Transverse colon (tissue), 4 donors: Measurements from ENCODE around the gene AOX1. TPM values are rescaled to one million over a fixed set of nuclear protein-coding genes. Genes with fewer than 3 reads are reported as not detected.
"Not testable (repeated sequence)": the region's sequence is repeated elsewhere in the genome, so short reads cannot be mapped to it uniquely, and the experiment has no call there.

ENCODE experiments used
- DNase-seq: peaks from one replicate; pipeline ENCODE4 v3.0.0-alpha.2; 2019
- H3K27ac ChIP-seq, 4 donors: fragments of 200-600 bp; sonication (generic); 2 replicates each; pipeline ENCODE4 v1.5.1; 2016 to 2018; ENCODE audit warnings: inconsistent platforms in 4 of 4
- H3K27me3 ChIP-seq: fragments of 200-600 bp; sonication (generic); 2 replicates; pipeline ENCODE4 v1.5.1; 2017; ENCODE audit warnings: inconsistent platforms
- H3K36me3 ChIP-seq, 4 donors: fragments of 200-600 bp; sonication (generic); 2 replicates each; pipeline ENCODE4 v1.5.1; 2017 to 2019; ENCODE audit warnings: inconsistent platforms in 4 of 4
- H3K4me1 ChIP-seq, 4 donors: fragments of 200-600 bp; sonication (generic); 2 replicates each; pipeline ENCODE4 v1.5.1; 2017 to 2020; ENCODE audit warnings: inconsistent platforms in 4 of 4
- H3K4me3 ChIP-seq, 4 donors: fragments of 200-600 bp; sonication (generic); 1 replicate in 1 of 4; 2 replicates in 3 of 4; pipeline versions ENCODE4 v1.5.1 to v1.6.1; 2017 to 2019; ENCODE audit warnings: inconsistent platforms in 4 of 4
- H3K9me3 ChIP-seq, 2 donors: fragments of 200-600 bp; sonication (generic); 2 replicates each; pipeline ENCODE4 v1.5.1; 2017 to 2019; ENCODE audit warnings: inconsistent platforms in 2 of 2
- EP300 ChIP-seq: sonication (generic); formaldehyde crosslinking; IDR thresholded peaks from one replicate; pipeline ENCODE4 v1.6.1; 2017; ENCODE audit warnings: antibody characterized with exemption, low read depth
- POLR2A ChIP-seq: fragments of 450-650 bp; IDR thresholded peaks from one replicate; pipeline ENCODE4 v1.6.1; 2016; ENCODE audit warnings: antibody characterized with exemption, mild to moderate bottlenecking, moderate library complexity
- POLR2AphosphoS5 ChIP-seq, 3 donors: sonication (generic); formaldehyde crosslinking; IDR thresholded peaks; one replicate each; pipeline ENCODE4 v1.6.1; 2016; ENCODE audit warnings: antibody characterized with exemption in 3 of 3
- WGBS, 2 donors: methylation state at CpG; one replicate each; pipeline ENCODE4 v1.1.5; 2018; ENCODE audit warnings: low coverage in 1 of 2; 5-methylcytosine and 5-hydroxymethylcytosine counted together
- in situ Hi-C, 4 donors: fragments of 200-750 bp; cut with MboI; loops; one replicate each; pipeline versions ENCODE4 v1.15.0 to v1.15.1; 2017; ENCODE audit warnings: low sequenced_read_pairs in 3 of 4, low pct_ligation_motif_present in 1 of 4, low pct_unique_long_range_greater_than_20kb in 1 of 4
- intact Hi-C: fragments of 100-400 bp; cut with DNase I; formaldehyde crosslinking; loops from one replicate; pipeline ENCODE4 v1.15.1; 2023; ENCODE audit warnings: low total_unique reads
- total RNA-seq, 4 donors: library from RNA; depleted of rRNA; stranded (reverse); fragments of >200 nt; gene quantifications; one replicate each; pipeline ENCODE4 v1.1.0, GENCODE V29; 2016
- TF ChIP-seq, protein P1 (sequence below), 5 experiments: fragments of 200-600 bp in 3 of 5; fragments of 450-650 bp in 2 of 5; sonication (generic) in 3 of 5; IDR thresholded peaks; 1 replicate in 2 of 5; 2 replicates in 3 of 5; pipeline ENCODE4 v1.5.1; 2016 to 2017; ENCODE audit warnings: antibody characterized with exemption in 5 of 5, inconsistent platforms in 3 of 5, mild to moderate bottlenecking in 2 of 5, moderate library complexity in 1 of 5

AOX1 gene
- total RNA-seq, 4 donors from 2014 or later = 12.0 to 28.1 (median 19.0) TPM

GRCh38 chr2:200679127-200679526, 93.3 kb downstream of the AOX1 start:
- TF ChIP-seq, protein P1, sequence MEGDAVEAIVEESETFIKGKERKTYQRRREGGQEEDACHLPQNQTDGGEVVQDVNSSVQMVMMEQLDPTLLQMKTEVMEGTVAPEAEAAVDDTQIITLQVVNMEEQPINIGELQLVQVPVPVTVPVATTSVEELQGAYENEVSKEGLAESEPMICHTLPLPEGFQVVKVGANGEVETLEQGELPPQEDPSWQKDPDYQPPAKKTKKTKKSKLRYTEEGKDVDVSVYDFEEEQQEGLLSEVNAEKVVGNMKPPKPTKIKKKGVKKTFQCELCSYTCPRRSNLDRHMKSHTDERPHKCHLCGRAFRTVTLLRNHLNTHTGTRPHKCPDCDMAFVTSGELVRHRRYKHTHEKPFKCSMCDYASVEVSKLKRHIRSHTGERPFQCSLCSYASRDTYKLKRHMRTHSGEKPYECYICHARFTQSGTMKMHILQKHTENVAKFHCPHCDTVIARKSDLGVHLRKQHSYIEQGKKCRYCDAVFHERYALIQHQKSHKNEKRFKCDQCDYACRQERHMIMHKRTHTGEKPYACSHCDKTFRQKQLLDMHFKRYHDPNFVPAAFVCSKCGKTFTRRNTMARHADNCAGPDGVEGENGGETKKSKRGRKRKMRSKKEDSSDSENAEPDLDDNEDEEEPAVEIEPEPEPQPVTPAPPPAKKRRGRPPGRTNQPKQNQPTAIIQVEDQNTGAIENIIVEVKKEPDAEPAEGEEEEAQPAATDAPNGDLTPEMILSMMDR (IDR thresholded peaks at IDR 0.05) = no peak
- no peak for TF ChIP-seq POLR2AphosphoS5 (IDR thresholded peaks at IDR 0.05)
- TF ChIP-seq POLR2A = no peak
- TF ChIP-seq EP300 = no peak
- H3K27ac ChIP-seq = no peak overlapping the region
- H3K4me3 ChIP-seq = no peak overlapping the region
- no peaks in the 10 kb centered on the region for H3K36me3 ChIP-seq
- no peaks in the 10 kb centered on the region for H3K9me3 ChIP-seq
- intact Hi-C loops (no loop called here), in situ Hi-C loops (no loop called here)
- H3K27me3 ChIP-seq = no peaks in the 10 kb centered on the region
- DNase-seq = no peak
- no peaks in the 10 kb centered on the region for H3K4me1 ChIP-seq
- WGBS, 2 donors = 82 to 83% methylated on average over 5 of the region's 5 CpGs

DNA sequence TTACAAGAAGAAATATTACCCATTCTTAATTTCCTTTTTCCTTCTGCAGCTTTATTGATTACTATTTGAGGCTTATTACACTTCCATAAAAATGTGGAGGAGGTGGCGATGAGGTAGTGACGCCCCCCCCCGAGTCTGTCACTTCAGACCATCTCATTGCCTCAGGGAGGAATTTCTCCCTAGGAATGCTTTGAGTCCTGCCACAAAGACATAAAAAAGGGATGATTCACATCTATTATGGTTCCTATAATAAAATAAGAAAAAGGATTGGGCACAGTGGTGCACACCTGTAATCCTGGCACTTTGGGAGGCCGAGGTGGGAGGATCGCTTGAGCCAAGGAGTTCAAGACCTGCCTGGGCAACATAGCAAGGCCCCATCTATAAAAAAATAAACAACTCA, 93.7 kb downstream of the AOX1 start:
- TF ChIP-seq, protein P1 (IDR thresholded peaks at IDR 0.05) = no peak
- TF ChIP-seq POLR2AphosphoS5 (IDR thresholded peaks at IDR 0.05) = no peak
- no peak for TF ChIP-seq EP300
- no peak for TF ChIP-seq POLR2A
- H3K4me3 ChIP-seq = no peak overlapping the region
- H3K27me3 ChIP-seq = no peaks in the 10 kb centered on the region
- intact Hi-C loops = no loop called here
- no peaks in the 10 kb centered on the region for H3K36me3 ChIP-seq
- no peaks in the 10 kb centered on the region for H3K4me1 ChIP-seq
- H3K9me3 ChIP-seq = no peaks in the 10 kb centered on the region
- DNase-seq = no peak
- 82 to 84% methylated on average over 3 to 5 of the region's 5 CpGs for WGBS, 2 donors
- H3K27ac ChIP-seq = no peak overlapping the region
- in situ Hi-C loops = no loop called here

DNA sequence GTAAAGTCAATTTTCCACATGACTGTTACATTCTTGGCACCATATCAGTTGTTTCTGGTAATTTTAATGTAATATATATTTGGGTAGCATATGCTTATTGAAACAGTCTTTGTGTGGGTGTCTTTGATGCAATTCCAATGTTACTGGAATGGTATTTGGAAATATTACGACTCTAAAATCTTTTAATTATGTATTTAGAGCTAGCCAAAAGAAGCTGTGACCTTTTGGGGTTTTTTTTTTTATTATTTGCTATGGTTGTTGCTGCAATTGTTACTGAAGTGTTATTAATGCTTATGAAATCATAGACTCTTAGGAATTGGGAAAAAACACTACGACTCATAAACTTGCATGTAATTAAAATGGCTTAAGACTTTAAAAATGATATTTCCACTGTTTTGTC, 95.9 kb downstream of the AOX1 start:
- DNase-seq = no peak
- Histone ChIP-seq H3K4me3 (no peak overlapping the region), H3K27me3 (no peaks in the 10 kb centered on the region), H3K9me3 (no peaks in the 10 kb centered on the region), H3K27ac (no peak overlapping the region), H3K36me3 (no peaks in the 10 kb centered on the region), H3K4me1 (no peaks in the 10 kb centered on the region)
- intact Hi-C loops (no loop called here), in situ Hi-C loops (no loop called here)
- 65 to 70% methylated on average over 2 of the region's 2 CpGs for WGBS, 2 donors
- TF ChIP-seq POLR2AphosphoS5 (IDR thresholded peaks at IDR 0.05) (no peak), POLR2A (no peak), EP300 (no peak)
- TF ChIP-seq, protein P1 (IDR thresholded peaks at IDR 0.05) = no peak

- H3K27ac ChIP-seq, intact Hi-C loops, H3K4me1 ChIP-seq, H3K9me3 ChIP-seq, H3K36me3 ChIP-seq, DNase-seq, in situ Hi-C loops, H3K4me3 ChIP-seq, H3K27me3 ChIP-seq: not testable (repeated sequence)
- 79 to 95% methylated on average over 2 to 3 of the region's 5 CpGs for WGBS, 2 donors
Observed at GRCh38 chr2:200682407-200682806, 96.6 kb downstream of the AOX1 start.
